GM12875 (cell line): ENCODE data around the gene PARP12.

ENCODE experiments used
- H3K4me3 ChIP-seq: one replicate; pipeline ENCODE4 v1.5.1; 2011; ENCODE audit warnings: low read depth, low read length, control low read depth
- TF ChIP-seq, protein P1 (sequence below): IDR thresholded peaks from 2 replicates; pipeline ENCODE4 v1.5.1; 2011; ENCODE audit warnings: low read depth, mild to moderate bottlenecking, control low read depth, inconsistent platforms, low read length, moderate library complexity, borderline replicate concordance; ENCODE audit not compliant: insufficient read depth

Gene PARP12

GRCh38 chr7:139992353-139993044 is 70.3 kb downstream of the PARP12 start:
- TF ChIP-seq, protein P1, sequence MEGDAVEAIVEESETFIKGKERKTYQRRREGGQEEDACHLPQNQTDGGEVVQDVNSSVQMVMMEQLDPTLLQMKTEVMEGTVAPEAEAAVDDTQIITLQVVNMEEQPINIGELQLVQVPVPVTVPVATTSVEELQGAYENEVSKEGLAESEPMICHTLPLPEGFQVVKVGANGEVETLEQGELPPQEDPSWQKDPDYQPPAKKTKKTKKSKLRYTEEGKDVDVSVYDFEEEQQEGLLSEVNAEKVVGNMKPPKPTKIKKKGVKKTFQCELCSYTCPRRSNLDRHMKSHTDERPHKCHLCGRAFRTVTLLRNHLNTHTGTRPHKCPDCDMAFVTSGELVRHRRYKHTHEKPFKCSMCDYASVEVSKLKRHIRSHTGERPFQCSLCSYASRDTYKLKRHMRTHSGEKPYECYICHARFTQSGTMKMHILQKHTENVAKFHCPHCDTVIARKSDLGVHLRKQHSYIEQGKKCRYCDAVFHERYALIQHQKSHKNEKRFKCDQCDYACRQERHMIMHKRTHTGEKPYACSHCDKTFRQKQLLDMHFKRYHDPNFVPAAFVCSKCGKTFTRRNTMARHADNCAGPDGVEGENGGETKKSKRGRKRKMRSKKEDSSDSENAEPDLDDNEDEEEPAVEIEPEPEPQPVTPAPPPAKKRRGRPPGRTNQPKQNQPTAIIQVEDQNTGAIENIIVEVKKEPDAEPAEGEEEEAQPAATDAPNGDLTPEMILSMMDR = no peak
- H3K4me3 ChIP-seq = no peak overlapping the region

DNA sequence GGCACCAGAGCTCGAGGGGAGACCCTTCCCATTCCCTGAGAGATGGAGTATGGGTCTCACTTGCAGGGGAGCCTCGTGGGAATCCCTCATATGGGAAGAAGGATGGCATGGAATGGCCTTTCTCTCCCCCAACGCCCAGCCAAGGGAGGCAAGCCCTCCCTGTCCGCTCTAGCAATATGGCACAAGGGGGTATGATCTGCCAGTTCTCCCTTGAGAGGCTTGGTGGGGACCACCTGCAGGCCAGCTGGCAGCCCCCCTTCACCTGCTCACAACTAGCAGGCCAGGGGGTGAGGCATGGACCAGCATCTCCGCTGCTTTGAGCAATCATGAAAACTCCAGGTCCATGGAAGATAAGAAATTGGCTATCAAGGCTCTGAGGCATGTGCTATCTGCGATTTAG is 70.8 kb downstream of the PARP12 start:
- H3K4me3 ChIP-seq = no peak overlapping the region
- TF ChIP-seq, protein P1 = no peak

DNA sequence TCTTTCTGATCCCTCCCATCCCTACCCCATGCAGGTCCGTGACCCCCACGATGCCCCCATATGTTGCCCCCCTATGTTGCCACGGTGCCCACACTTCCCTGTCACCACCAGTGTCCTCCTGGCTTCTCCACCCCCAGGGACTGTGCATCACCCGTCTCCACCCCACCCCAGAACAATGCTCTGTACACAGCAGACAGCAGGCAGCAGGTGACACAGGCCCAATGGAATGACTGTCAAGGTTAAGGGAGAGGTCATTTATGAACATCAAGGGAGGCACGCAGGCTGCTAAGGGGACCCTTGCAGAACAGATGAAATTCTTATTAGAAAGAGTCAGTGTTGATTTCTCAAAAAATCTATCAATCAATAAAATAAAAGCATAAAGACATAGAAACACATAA is 71.5 kb downstream of the PARP12 start:
- TF ChIP-seq, protein P1 = no peak
- H3K4me3 ChIP-seq = no peak overlapping the region

GRCh38 chr7:139990571-139991268 is 72.0 kb downstream of the PARP12 start:
- H3K4me3 ChIP-seq = no peak overlapping the region
- TF ChIP-seq, protein P1 = no peak

DNA sequence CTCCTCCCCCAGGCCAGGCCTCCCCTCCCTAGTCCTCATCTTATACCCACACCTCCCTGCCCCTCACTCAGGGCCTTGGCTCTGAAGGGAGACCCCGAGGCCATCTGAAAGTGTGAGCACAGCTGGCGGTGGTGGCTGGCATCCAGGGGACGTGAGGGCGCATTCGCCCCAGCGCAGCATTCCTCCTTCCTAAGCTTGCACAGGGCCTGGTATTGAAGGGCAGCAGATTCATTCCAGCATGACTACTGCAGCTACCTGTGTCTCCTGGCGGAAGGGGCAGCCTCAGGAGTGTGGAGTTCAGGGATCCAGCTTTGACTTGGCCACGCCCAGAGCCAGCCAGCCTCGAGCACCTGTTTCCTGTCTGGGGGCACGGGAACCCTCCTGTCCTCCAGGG is 72.6 kb downstream of the PARP12 start:
- no peak overlapping the region for H3K4me3 ChIP-seq
- TF ChIP-seq, protein P1 = no peak

DNA sequence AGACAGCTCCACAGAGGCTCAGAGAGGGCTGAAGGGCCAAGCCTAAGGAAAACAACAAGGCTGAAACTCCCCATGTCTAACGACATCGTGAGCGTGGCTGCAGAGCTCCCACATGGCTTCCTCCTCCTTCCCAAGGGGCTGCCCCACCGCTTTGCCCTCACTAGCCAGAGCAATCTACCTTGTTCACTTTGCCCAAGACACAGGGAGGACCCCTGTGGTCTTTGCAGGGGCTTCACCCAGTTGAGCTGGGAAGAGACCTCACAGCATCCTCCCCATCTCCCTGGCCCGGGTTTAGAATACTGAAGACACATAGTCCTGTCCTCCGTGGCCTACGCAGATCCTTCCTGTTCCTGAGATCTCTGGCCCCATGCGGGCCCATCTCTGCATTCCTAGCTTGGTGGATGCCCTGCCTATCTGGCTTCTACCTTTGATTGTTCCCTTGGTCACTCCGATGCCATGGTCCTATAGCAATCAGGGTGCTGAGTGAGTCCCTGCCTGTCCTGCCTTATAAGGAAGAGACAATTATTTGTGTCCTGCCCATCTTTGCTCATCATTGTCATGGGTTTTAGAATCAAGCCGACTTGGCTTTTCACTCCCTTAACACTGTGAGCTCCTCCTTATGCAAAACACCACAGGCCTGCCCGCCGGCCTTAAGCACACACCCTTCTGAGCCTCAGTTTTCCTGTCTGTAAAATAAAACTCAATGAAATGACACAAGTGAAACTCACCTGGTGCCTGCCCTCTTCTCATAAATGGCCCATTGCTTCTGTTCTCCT is 73.2 kb downstream of the PARP12 start:
- TF ChIP-seq, protein P1 = no peak

More for the DNA sequence above, 73.2 kb downstream of the PARP12 start:
- no peak overlapping the region for H3K4me3 ChIP-seq
